HAP-1 (cell line): ENCODE data around the gene ADAMTSL3.
"Not testable (repeated sequence)": the region's sequence is repeated elsewhere in the genome, so short reads cannot be mapped to it uniquely, and the experiment has no call there.

Experiments
- DNase-seq, 2 experiments: peaks; one replicate each; pipeline ENCODE4 v3.0.0-alpha.2; 2016 to 2020; ENCODE audit warnings: low spot score in 2 of 2
- H3K27me3 ChIP-seq: fragments of 250-450 bp; sonication (Bioruptor Pico); 2 replicates; pipeline ENCODE4 v1.5.1; 2020; ENCODE audit warnings: low read depth, mild to moderate bottlenecking, moderate library complexity
- H3K36me3 ChIP-seq: fragments of 250-450 bp; sonication (Bioruptor Pico); replicated peaks from 2 replicates; pipeline ENCODE4 v1.5.1; 2020; ENCODE audit warnings: mild to moderate bottlenecking
- H3K4me1 ChIP-seq: fragments of 250-450 bp; sonication (Bioruptor Pico); 2 replicates; pipeline ENCODE4 v1.5.1; 2020; ENCODE audit warnings: mild to moderate bottlenecking
- H3K4me3 ChIP-seq: fragments of 250-450 bp; sonication (Bioruptor Pico); 2 replicates; pipeline ENCODE4 v1.5.1; 2020; ENCODE audit warnings: mild to moderate bottlenecking, moderate library complexity
- H3K9me3 ChIP-seq: fragments of 250-450 bp; sonication (Bioruptor Pico); 2 replicates; pipeline ENCODE4 v1.5.1; 2020; ENCODE audit warnings: mild to moderate bottlenecking, moderate library complexity
- in situ Hi-C: fragments of 300-500 bp; cut with MboI; formaldehyde crosslinking; loops from 3 replicates; pipeline ENCODE4 v1.14.3; 2020; ENCODE audit warnings: low sequenced_read_pairs, inconsistent platforms, mixed read lengths

The ADAMTSL3 gene

DNA sequence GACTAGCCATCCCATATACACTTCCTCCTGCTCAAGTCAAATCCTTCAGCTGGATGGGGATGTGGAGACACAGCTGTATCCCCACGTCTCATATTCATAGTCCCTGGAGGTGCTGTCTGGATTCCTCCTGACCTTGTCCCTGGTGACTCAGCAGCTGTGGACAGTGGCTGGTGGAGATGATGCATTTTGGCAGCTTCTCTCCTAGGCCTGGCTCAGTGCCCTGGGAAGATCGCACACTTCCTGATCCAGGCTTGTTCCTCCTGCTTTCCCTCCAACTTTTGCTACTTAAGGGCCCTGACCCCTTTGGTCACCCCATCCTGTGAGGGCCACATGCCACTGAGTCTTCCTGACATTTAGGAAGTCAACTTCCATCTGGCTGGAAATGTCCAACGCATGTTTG lies 44.4 kb downstream of the ADAMTSL3 start:
- H3K4me1 ChIP-seq, result no peaks in the 10 kb centered on the region
- H3K36me3 ChIP-seq, result no peaks in the 10 kb centered on the region
- H3K27me3 ChIP-seq, result no peaks in the 10 kb centered on the region
- in situ Hi-C loops, result no loop called here
- H3K4me3 ChIP-seq, result no peak overlapping the region
- DNase-seq, result no peak
- H3K9me3 ChIP-seq, result no peaks in the 10 kb centered on the region

DNA sequence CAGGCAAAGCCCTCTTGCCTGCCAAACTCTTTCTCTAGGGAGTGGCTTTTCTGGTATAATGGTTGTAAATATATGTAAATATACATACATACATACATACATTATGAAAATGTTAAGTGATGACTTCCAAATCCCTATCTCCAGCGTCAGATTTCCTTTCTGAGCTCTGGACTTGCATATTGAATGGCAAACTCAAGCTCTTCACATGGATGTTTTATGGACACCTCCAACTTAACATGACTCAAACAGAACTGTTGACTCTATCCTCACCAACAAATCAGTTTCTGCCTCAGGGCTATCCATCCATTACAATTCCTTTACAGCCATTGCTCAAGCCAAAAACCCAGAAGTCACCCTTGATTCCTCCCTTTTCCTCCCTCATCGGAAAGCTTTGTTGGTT lies 45.1 kb downstream of the ADAMTSL3 start:
- H3K27me3 ChIP-seq, result no peaks in the 10 kb centered on the region
- H3K9me3 ChIP-seq, result no peaks in the 10 kb centered on the region
- H3K4me3 ChIP-seq, result no peak overlapping the region
- no peaks in the 10 kb centered on the region for H3K4me1 ChIP-seq
- in situ Hi-C loops, result no loop called here
- no peaks in the 10 kb centered on the region for H3K36me3 ChIP-seq
- no peak for DNase-seq

DNA sequence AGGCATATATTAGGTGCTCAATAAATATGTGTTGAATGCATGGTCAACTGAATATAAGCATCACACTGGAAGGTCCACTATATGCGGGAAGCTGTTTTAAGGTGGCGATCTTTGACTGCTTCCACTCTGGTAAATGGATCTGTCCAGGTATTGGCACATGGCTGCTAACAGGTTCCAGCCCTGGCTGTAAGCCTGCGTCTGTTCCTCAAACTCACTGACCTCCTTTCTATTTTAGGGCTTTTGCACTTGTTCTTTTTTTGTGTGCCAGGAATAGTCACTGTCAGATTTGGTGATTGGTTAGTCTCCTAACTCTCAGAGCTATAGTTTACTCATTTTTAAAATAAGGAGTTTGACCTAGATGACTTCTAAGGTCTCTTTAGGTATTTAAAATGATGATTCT lies 46.2 kb downstream of the ADAMTSL3 start:
- no peaks in the 10 kb centered on the region for H3K36me3 ChIP-seq
- in situ Hi-C loops, result no loop called here
- H3K27me3 ChIP-seq, result no peaks in the 10 kb centered on the region
- no peak overlapping the region for H3K4me3 ChIP-seq
- H3K4me1 ChIP-seq, result no peaks in the 10 kb centered on the region
- DNase-seq, result no peak
- H3K9me3 ChIP-seq, result no peaks in the 10 kb centered on the region

DNA sequence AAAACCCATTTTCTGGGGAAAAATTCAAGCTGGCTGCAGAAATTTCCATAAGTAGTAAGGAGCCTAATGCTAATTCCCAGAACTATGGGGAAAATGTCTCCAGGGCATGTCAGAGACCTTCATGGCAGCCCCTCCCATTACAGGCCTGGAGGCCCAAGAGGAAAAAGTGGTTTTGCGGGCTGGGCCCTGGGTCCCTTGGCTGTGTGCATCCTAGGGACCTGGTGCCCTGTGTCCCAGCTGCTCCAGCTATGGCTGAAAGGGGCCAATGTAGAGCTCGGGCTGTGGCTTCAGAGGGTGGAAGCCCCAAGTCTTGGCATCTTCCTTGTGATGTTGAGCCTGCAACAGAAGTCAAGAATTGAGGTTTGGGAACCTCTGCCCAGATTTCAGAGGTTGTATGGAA lies 48.4 kb downstream of the ADAMTSL3 start:
- H3K27me3 ChIP-seq, H3K4me3 ChIP-seq, H3K36me3 ChIP-seq, DNase-seq, in situ Hi-C loops, H3K9me3 ChIP-seq, H3K4me1 ChIP-seq: not testable (repeated sequence)

DNA sequence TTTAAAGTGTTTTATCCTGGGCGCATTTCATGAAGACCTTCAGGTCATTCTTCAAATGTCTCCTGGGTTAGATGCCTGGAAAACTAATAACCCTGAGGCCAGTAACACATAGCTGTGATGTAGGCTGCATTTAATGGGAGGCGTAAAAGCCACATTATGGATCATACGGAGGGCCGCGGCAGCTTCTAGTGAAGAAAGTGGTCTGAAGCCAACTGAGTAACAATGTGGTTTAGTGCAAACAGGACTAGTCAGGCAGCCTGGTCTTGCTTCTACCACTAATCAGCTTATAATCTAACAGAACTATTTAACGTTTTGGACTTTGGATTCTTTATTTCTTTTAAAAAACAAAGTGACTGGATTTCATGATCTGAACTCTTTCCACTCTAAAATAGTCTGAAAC lies 54.4 kb downstream of the ADAMTSL3 start:
- H3K27me3 ChIP-seq, result no peaks in the 10 kb centered on the region
- H3K4me3 ChIP-seq, result no peak overlapping the region
- no peaks in the 10 kb centered on the region for H3K4me1 ChIP-seq
- H3K9me3 ChIP-seq, result no peaks in the 10 kb centered on the region
- no peak for DNase-seq
- no peaks in the 10 kb centered on the region for H3K36me3 ChIP-seq
- in situ Hi-C loops, result no loop called here

DNA sequence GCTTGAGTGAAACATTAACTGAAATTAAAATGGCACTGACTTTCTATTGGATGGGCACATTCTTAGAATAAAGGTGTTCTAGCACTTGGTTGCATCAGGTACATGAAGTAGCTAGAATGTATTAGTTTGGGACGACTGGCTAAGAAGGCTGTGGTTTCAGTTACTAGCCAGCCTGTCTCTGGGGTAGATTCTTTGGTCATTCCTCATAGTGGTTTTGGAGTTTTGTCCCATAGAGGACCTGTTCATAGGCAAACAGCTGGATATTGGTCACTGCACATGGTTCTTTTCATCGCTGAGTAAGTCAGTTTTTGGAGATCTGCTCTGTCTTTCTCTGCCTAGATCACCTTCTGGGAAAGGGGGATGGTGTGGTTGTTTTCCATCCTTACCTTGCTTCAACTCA lies 55.3 kb downstream of the ADAMTSL3 start:
- Histone ChIP-seq H3K4me1 (no peaks in the 10 kb centered on the region), H3K4me3 (no peak overlapping the region), H3K9me3 (no peaks in the 10 kb centered on the region), H3K27me3 (no peaks in the 10 kb centered on the region), H3K36me3 (no peaks in the 10 kb centered on the region)
- in situ Hi-C loops, result no loop called here
- no peak for DNase-seq

DNA sequence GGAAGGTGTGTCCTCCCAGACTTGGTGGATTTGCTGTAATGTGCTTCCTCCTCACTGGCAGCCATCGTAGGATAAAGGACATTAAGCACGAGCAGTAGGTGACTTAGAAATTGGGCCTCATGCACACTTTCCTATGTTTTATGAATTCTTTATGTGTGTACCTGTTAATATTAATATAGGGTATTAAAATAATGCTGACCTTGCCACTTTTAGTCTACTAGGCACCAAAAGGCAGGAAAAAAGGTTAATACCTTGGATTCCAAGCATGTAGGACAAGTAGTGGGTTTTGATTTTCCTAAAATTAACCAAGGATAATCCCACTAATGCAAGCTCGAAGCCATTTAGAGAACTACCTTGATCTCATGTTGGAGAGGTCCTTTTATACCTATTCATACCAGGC lies 55.9 kb downstream of the ADAMTSL3 start:
- no peak overlapping the region for H3K4me3 ChIP-seq
- H3K27me3 ChIP-seq, result no peaks in the 10 kb centered on the region
- no peaks in the 10 kb centered on the region for H3K36me3 ChIP-seq
- DNase-seq, result no peak
- H3K4me1 ChIP-seq, result no peaks in the 10 kb centered on the region
- in situ Hi-C loops, result no loop called here
- H3K9me3 ChIP-seq, result no peaks in the 10 kb centered on the region

DNA sequence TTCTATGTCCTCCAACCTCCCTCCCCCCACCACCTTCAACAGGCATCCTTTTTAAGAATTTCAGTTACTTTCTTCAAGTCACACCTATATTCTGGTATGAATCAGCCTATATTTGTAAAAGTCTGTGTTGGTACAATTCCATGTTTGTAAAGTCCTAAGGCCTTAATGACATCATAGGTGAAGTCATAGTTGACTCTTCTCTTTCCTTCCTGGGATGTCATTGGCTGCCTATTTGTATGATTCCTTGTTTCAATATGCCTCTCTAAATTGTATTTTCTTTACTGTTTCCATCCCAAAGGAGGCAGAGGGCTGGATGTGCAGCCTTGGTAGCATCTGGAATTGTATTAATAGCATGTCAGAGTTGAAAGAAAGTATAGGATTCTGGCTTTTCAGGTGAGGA lies 56.5 kb downstream of the ADAMTSL3 start:
- in situ Hi-C loops, result no loop called here
- Histone ChIP-seq H3K9me3 (no peaks in the 10 kb centered on the region), H3K4me3 (no peak overlapping the region), H3K27me3 (no peaks in the 10 kb centered on the region), H3K36me3 (no peaks in the 10 kb centered on the region), H3K4me1 (no peaks in the 10 kb centered on the region)
- no peak for DNase-seq

DNA sequence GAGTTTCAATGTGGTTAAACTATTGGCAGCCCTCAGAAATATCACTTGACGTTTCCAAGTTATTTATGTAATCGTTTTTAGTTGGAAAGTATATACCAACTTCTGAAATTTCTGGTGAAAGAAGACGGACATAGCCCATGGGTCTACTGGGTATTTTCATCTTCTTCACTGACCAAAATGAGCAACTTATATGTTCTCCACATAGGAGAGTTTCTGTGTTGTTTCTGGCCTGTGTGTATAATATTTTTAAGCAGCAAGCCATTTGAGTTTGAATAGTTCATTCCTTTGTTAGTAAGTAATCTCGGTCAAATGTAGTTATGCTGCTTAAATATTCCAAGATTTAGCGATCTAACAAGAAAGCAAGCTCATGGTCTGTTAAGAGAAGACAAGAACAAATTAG lies 57.3 kb downstream of the ADAMTSL3 start:
- DNase-seq, result no peak
- Histone ChIP-seq H3K27me3 (no peaks in the 10 kb centered on the region), H3K4me3 (no peak overlapping the region), H3K36me3 (no peaks in the 10 kb centered on the region), H3K9me3 (no peaks in the 10 kb centered on the region), H3K4me1 (no peaks in the 10 kb centered on the region)
- in situ Hi-C loops, result no loop called here

DNA sequence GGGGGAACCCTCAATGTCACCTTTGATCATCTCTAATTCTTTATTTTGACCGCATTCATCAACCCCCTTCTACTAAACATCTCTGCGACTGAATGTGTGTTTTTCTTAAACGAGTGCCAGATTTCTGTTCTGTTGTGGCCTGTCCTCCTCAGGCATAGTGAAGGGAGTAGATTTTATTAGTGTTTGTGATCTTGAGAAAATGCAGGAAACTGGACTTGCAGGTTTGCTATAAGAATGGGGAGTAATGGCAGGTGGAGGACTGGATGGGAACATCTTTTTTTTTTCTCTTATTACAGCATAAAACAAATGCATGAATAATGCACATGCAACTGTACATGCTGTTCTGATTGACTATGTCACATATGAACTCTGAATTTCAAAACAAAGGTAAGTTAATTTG lies 59.3 kb downstream of the ADAMTSL3 start:
- in situ Hi-C loops, result no loop called here
- no peak overlapping the region for H3K4me3 ChIP-seq
- no peaks in the 10 kb centered on the region for H3K36me3 ChIP-seq
- no peaks in the 10 kb centered on the region for H3K27me3 ChIP-seq
- no peaks in the 10 kb centered on the region for H3K9me3 ChIP-seq
- no peak for DNase-seq
- H3K4me1 ChIP-seq, result no peaks in the 10 kb centered on the region

DNA sequence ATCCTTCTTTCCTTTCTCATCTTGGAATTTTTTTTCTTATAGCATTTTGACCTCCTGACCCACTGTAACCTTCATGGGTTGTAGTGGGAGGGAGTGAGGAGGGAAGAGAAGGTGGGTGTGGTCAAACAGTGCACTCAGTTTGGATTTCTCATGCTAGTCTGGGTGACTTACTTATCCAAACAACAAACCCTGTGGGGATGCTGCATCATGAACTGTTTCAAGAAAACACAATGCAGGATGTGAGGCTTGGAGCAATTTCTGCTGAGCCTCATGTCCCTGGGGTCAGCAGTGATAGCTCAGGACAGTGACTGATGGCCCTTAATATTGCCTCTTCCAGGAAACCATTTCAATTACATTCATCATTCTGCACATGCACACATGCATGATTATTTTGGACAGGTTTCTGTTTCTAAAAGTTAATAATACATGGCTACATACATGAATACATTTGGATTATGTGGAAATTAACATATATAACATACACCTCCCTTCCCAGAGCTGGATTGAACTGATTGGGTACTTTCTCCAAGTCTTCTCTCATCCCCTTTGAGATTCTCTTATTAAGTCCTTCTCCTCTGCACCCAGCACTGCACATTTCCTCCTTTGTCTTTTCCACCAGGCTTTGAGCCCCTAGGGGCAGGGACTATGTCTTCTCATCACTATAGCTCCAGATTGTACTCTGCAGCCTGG lies 61.2 kb downstream of the ADAMTSL3 start:
- Histone ChIP-seq H3K4me1 (no peaks in the 10 kb centered on the region), H3K27me3 (peaks cover 3% of the 10 kb centered on the region; the same call in 1 of the 2 replicates), H3K9me3 (no peaks in the 10 kb centered on the region), H3K4me3 (no peak overlapping the region), H3K36me3 (no peaks in the 10 kb centered on the region)
- in situ Hi-C loops, result no loop called here
- no peak for DNase-seq

DNA sequence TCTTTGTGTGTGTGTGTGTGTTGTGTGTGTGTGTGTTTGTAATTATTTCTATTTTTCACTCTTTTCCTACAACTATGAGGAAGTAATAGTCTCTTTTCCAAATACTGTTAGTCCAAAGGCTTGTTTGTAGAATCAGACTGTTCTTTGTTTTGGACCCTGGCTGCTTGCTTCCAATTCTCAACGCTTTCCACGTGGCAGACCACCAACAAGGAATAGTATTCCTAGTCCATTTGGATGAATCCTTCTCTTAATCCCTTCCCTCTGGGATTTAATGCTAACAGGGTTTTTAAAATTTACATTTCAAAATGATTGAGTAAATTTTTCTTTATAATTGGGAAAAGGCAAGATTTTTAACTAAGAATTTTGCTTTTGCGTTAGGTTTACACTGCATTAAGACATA lies 62.7 kb downstream of the ADAMTSL3 start:
- no peak overlapping the region for H3K4me3 ChIP-seq
- no peak for DNase-seq
- in situ Hi-C loops, result no loop called here

DNA sequence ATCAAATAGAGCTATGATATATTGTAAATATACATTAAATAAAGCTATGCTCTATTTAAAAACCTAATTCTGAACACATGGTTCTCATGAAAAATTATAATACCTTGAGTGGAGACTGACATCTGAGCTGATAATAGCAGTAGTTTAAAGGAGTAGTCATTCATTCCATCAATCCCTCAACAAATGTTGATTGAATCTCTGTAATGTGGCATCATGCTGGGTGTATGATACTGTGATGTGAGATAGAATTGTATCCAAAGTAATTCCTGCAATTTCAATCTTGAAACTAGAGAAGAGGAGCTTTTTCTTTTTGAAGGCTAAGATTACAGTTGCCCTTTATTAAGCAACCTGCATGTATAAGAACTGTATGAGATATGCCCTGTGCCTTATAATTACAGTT lies 63.1 kb downstream of the ADAMTSL3 start:
- no peak for DNase-seq
- H3K36me3 ChIP-seq, result no peaks in the 10 kb centered on the region
- no peak overlapping the region for H3K4me3 ChIP-seq
- in situ Hi-C loops, result no loop called here
- peaks cover 3% of the 10 kb centered on the region; the same call in 1 of the 2 replicates for H3K27me3 ChIP-seq
- no peaks in the 10 kb centered on the region for H3K4me1 ChIP-seq
- no peaks in the 10 kb centered on the region for H3K9me3 ChIP-seq

More for the DNA sequence above, 62.7 kb downstream of the ADAMTSL3 start:
- Histone ChIP-seq H3K4me1 (no peaks in the 10 kb centered on the region), H3K9me3 (no peaks in the 10 kb centered on the region), H3K27me3 (peaks cover 3% of the 10 kb centered on the region; the same call in 1 of the 2 replicates), H3K36me3 (no peaks in the 10 kb centered on the region)

DNA sequence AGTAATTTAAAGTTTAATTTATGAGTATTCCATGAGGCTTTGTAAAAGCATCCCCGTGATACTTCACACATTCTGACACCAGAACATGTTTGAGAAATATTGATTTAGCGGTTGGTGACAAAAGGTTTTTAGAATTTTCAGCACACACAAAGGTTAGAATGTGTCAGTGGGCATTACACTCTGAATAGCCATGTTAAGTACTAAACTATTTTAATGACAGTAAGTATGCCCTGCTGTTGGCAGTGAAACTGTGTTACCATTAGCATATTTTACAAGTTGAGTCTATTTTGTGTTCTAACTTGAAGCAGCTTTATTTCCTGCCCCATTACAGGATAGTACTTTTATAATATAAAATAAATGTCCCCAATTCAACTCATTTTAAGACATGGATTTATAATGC lies 66.5 kb downstream of the ADAMTSL3 start:
- Histone ChIP-seq H3K27me3 (peaks cover 5% of the 10 kb centered on the region; the same call in 1 of the 2 replicates), H3K36me3 (no peaks in the 10 kb centered on the region), H3K4me1 (no peaks in the 10 kb centered on the region), H3K9me3 (no peaks in the 10 kb centered on the region), H3K4me3 (no peak overlapping the region)
- in situ Hi-C loops, result no loop called here
- no peak for DNase-seq

DNA sequence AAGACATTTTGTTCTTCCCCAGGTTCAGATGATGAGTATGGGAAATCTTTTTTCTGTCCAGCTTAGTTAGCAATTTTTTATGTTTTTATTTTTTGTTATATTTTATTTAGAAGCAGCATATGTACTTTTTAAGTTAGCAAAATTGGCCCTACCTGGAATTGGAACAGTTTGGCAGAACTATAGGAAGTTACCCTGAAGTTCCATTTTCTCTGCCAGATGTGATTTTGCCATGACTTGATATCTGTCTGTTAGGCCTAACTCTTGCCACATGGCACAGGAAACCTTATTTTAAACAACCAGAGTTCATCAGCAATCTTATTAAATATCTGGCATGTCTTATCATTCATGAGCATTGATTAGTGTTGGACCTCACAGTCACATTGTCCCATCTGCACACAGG lies 67.1 kb downstream of the ADAMTSL3 start:
- in situ Hi-C loops, result no loop called here
- no peak overlapping the region for H3K4me3 ChIP-seq

More for the DNA sequence above, 67.1 kb downstream of the ADAMTSL3 start:
- DNase-seq, result no peak
- Histone ChIP-seq H3K27me3 (peaks cover 8% of the 10 kb centered on the region; the same call in 1 of the 2 replicates), H3K9me3 (no peaks in the 10 kb centered on the region), H3K4me1 (no peaks in the 10 kb centered on the region), H3K36me3 (no peaks in the 10 kb centered on the region)
